GM21737 (cell line): Measurements from ENCODE around the gene TRAPPC10.

Experiments used
- ATAC-seq: cut with Tn5 transposase; IDR thresholded peaks from one replicate; pipeline ENCODE4 v1.9.1; 2021; ENCODE audit warnings: mild to moderate bottlenecking, moderate library complexity; ENCODE audit not compliant: unreplicated experiment

Gene TRAPPC10, protein sequence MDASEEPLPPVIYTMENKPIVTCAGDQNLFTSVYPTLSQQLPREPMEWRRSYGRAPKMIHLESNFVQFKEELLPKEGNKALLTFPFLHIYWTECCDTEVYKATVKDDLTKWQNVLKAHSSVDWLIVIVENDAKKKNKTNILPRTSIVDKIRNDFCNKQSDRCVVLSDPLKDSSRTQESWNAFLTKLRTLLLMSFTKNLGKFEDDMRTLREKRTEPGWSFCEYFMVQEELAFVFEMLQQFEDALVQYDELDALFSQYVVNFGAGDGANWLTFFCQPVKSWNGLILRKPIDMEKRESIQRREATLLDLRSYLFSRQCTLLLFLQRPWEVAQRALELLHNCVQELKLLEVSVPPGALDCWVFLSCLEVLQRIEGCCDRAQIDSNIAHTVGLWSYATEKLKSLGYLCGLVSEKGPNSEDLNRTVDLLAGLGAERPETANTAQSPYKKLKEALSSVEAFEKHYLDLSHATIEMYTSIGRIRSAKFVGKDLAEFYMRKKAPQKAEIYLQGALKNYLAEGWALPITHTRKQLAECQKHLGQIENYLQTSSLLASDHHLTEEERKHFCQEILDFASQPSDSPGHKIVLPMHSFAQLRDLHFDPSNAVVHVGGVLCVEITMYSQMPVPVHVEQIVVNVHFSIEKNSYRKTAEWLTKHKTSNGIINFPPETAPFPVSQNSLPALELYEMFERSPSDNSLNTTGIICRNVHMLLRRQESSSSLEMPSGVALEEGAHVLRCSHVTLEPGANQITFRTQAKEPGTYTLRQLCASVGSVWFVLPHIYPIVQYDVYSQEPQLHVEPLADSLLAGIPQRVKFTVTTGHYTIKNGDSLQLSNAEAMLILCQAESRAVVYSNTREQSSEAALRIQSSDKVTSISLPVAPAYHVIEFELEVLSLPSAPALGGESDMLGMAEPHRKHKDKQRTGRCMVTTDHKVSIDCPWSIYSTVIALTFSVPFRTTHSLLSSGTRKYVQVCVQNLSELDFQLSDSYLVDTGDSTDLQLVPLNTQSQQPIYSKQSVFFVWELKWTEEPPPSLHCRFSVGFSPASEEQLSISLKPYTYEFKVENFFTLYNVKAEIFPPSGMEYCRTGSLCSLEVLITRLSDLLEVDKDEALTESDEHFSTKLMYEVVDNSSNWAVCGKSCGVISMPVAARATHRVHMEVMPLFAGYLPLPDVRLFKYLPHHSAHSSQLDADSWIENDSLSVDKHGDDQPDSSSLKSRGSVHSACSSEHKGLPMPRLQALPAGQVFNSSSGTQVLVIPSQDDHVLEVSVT

DNA sequence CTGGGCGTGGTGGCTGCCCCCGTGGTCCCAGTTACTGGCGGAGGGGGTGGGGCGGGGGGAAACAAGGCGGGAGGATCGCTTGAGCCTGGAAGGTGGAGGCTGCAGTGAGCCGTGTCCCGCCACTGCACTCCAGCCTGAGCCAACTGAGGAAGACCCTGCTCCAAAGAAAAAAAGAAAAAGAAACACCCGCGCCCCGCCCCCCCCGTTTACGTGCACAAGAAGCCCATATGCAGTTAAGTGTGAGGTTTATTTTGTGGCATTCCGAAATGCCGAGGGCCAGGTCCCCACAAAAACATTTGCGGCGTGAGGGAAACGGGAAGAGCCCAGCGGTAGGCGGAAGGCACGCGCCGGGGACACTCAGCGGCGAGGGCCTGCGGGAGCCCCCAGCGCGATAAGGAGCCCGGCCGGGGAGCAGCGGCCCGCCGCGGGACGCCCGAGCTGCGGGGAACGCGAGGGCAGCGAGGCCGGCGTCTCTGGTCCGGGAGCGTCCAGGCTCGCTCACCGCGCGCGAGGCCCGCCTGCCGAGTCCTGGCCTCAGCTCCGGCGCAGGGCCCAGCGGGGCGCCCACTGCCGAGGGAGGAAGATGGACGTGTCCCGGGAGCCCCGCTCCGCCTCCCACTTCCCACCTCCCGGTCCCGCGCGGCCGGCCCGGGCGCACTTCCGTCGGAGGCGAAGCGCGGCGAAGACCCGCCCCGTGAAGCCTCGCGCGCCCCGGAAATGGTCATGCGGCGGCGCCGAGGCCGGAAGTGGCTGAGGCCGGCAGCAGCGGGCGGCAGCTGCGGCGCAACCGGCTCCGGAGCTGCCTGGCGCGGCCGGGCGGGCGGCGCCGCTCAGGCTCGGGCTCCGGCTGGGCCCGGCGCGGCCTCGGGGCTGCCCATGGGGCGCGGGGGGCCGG is at the start of gene TRAPPC10:
TSS of gene TRAPPC10 (plus strand) at position 731 of the 895 bp plus-strand sequence. CDS start 185 bp downstream, outside the sequence.
- peak; percentile 53 for ATAC-seq

DNA sequence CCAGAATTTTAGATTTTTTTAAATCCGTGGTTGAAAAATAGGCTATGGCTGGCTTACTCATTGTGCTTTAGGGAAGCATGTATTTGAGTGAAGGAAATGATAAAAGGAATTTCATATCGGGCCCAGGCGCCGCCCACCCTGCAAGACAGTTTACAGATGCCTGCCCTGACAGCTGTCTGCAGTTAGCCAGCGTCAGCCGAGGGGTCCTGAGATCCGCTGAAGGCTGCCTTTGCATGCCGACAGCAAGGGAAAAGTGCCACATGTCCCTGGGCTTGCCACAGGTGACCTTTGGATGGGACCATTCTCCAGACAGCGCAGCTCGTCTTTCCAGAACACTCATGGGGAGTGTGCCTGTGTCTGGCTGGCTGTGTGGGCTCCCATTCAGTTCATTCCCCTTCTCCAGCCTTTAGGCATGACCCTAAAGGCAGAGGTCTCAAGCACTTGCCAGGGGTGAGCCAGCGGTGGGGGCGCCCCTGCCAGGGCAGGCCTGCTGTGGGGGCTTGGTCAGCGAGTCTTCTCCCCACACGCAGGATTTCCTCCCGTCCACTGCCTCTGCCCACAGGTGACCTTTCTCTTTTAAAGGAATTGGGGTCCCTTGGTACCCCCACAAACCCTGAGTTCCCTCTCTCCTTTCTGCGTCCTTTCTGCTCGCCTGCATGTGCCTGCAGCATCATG is 46.1 kb upstream of the TRAPPC10 start:
- no peak for ATAC-seq

GRCh38 chr21:43966946-43967512 is 45.1 kb upstream of the TRAPPC10 start:
- ATAC-seq: no peak

- no peak for ATAC-seq
Observed at GRCh38 chr21:43967981-43968380, 44.1 kb upstream of the TRAPPC10 start.

- no peak for ATAC-seq
Observed at GRCh38 chr21:43968410-43969114, 43.5 kb upstream of the TRAPPC10 start.

DNA sequence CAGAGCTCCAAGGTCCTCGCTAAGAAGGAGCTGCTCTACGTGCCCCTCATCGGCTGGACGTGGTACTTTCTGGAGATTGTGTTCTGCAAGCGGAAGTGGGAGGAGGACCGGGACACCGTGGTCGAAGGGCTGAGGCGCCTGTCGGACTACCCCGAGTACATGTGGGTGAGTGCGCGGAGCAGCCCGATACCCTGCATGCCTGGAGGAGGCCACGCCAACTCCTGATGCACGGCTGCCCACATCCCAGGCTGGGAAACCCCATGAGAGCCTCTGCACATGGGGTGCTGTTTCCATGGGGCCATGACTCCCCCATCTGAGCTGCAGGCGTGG is 43.0 kb upstream of the TRAPPC10 start:
- ATAC-seq: no peak

GRCh38 chr21:43970551-43970950 is 41.6 kb upstream of the TRAPPC10 start:
- no peak for ATAC-seq

DNA sequence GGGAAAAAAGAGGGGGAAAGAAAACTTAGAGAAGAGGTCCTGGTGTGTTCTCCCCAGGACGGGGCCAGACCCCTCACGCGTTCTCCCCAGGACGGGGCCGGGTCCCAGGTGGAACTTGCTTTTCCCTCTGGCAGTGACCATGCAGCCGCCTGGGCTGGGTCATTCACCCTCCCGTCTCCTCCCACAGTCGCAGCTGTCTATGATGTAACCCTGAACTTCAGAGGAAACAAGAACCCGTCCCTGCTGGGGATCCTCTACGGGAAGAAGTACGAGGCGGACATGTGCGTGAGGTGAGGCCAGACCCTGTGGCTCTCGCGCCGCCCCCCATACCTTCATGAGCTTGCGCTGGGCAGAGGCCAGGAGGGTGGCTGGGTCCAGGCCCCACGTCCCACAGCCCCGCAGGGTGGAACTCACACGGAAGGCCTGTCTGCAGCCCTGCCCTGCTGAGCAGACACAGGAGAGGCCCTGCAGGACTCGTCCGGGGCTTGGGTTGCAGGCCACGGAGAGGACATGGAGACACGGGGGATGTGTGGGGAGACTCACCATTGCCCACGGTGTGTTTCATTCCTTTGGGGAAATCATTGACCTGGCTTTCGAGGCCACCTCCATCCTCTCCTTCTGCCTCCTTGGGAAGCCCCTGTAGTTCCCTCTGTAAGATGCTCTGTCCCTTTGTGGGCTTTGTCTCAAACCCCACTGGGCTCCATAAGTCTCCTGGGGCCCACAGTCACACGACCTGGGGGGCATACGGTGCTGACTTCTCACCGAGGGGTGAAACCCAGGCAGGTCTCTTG is 40.7 kb upstream of the TRAPPC10 start:
- ATAC-seq: no peak

DNA sequence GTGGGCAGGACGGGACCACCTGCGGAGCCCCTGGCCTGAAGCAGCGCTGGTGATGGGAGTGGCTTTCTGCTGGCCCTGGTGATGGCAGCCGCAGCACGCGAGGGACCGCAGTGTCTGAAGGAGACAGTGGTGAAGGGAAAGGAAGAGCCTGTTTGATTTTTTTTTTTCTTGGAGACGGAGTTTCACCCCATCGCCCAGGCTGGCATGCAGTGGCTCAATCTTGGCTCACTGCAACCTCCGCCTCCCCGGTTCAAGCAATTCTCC is 40.2 kb upstream of the TRAPPC10 start:
- ATAC-seq: no peak

- ATAC-seq: no peak
Observed at GRCh38 chr21:43972850-43973633, 39.1 kb upstream of the TRAPPC10 start.

GRCh38 chr21:43973634-43973955 is 38.5 kb upstream of the TRAPPC10 start:
- ATAC-seq: no peak

DNA sequence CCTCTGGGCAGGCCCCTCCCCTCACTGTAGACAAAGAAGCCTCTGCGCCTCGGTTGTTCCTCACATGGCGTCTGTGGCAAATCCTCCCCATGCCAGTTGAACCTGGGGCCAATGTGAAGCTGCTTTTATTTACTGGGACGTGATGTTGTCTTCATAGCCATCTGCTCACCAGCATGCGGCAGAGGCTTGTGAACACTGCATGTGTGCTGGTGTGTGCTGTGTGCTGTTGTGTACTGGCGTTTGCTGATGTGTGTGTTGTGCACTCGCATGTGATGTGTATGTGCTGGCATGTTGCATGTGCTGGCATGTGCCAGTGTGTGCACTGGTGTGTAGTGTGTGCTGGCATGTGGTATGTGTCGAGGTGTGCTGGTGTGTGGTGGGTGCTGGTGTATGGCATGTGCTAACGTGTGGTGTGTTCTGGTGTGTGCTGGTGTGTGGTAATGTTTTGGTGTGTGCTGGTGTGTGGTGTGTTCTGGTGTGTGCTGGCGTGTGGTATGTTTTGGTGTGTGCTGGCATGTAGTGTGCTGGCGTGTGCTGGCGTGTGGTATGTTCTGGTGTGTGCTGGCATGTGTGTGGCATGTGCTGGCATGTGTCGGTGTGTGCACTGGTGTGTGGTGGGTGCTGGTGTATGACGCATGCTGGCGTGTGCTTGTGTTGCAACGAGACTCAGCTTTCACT is 37.2 kb upstream of the TRAPPC10 start:
- ATAC-seq: no peak

GRCh38 chr21:43975469-43976098 is 36.5 kb upstream of the TRAPPC10 start:
- ATAC-seq: no peak

GRCh38 chr21:43976661-43977060 is 35.4 kb upstream of the TRAPPC10 start:
- ATAC-seq: no peak

- no peak for ATAC-seq
Observed at GRCh38 chr21:43978060-43978459, 34.0 kb upstream of the TRAPPC10 start.

- ATAC-seq: no peak
Observed at GRCh38 chr21:43979654-43980053, 32.5 kb upstream of the TRAPPC10 start.
